Endothelial cell of umbilical vein (primary cell): ENCODE measurements around the gene ZDHHC14. TPM values are rescaled to one million over a fixed set of nuclear protein-coding genes. Genes with fewer than 3 reads are reported as not detected.

Experiments
- BruUV-seq: library from RNA; stranded (reverse); fragments of 400-500 nt; replicated peaks from 2 replicates; lab custom pipeline; 2021; lab: Mats Ljungman, UMichigan
- CTCF ChIA-PET: fragments of 300-600, 350-600 bp; sonication (Branson Sonifier 250); formaldehyde crosslinking; loops from one replicate; lab custom pipeline; 2021; ENCODE audit warnings: antibody characterized with exemption, inconsistent platforms; lab: Charles Lee
- POLR2A ChIA-PET: fragments of 300-600, 350-600 bp; sonication (Branson Sonifier 250); formaldehyde crosslinking; loops from one replicate; lab custom pipeline; 2021; ENCODE audit warnings: antibody characterized with exemption, inconsistent platforms; lab: Charles Lee
- DNase-seq: peaks from one replicate; pipeline ENCODE4 v3.0.0-alpha.2; 2011; ENCODE audit warnings: low read depth, low spot score
- FAIRE-seq: peaks from 2 replicates; lab custom pipeline; 2011; peaks lifted over from hg19 to GRCh38; lab: Jason Lieb, UNC
- H2AFZ ChIP-seq: 2 replicates; pipeline ENCODE4 v1.6.0; 2012; ENCODE audit warnings: low read depth, low read length, control low read depth, inconsistent platforms
- H3K27ac ChIP-seq: 2 replicates; pipeline ENCODE4 v1.5.1; 2011; ENCODE audit warnings: low read depth, mild to moderate bottlenecking, control low read depth, low read length, moderate library complexity; ENCODE audit not compliant: insufficient read depth
- H3K27me3 ChIP-seq, 2 experiments: 2 replicates each; pipeline versions ENCODE4 v1.6.0 to v1.6.1; 2011; ENCODE audit warnings: low read length in 2 of 2, mixed read lengths in 1 of 2; ENCODE audit not compliant: control insufficient read depth in 2 of 2, insufficient read depth in 2 of 2
- H3K36me3 ChIP-seq, 2 experiments: 2 replicates in 1 of 2; 3 replicates in 1 of 2; pipeline ENCODE4 v1.5.1; 2011; ENCODE audit warnings: low read length in 2 of 2, mild to moderate bottlenecking in 1 of 2, moderate library complexity in 1 of 2; ENCODE audit not compliant: control insufficient read depth in 2 of 2, insufficient read depth in 2 of 2; ENCODE audit errors: extremely low read depth in 1 of 2
- H3K4me1 ChIP-seq: 3 replicates; pipeline ENCODE4 v1.5.1; 2011; ENCODE audit warnings: mild to moderate bottlenecking, low read length; ENCODE audit not compliant: control insufficient read depth, insufficient read depth; ENCODE audit errors: extremely low read depth
- H3K4me2 ChIP-seq: 2 replicates; pipeline ENCODE4 v1.6.1; 2011; ENCODE audit warnings: low read length, control low read depth, mixed read lengths; ENCODE audit not compliant: insufficient read depth
- H3K4me3 ChIP-seq, 3 experiments: fragments of 200-600 bp in 1 of 3; sonication (generic), shearing (Covaris generic) in 1 of 3; replicated peaks in 1 of 3; 2 replicates each; pipeline ENCODE4 v1.5.1; 2011 to 2016; ENCODE audit warnings: control low read depth in 3 of 3, low read length in 3 of 3, mild to moderate bottlenecking in 2 of 3, inconsistent platforms in 1 of 3, low read depth in 1 of 3, moderate library complexity in 1 of 3; ENCODE audit not compliant: insufficient read depth in 1 of 3
- H3K79me2 ChIP-seq: 2 replicates; pipeline ENCODE4 v1.6.0; 2012; ENCODE audit warnings: low read length, inconsistent platforms; ENCODE audit not compliant: control insufficient read depth, insufficient read depth
- H3K9ac ChIP-seq: replicated peaks from 2 replicates; pipeline ENCODE3; 2011; ENCODE audit warnings: low read length, control low read depth; ENCODE audit not compliant: insufficient read depth; ENCODE audit errors: extremely low read depth
- H3K9me1 ChIP-seq: replicated peaks from 3 replicates; pipeline ENCODE4 v1.6.0; 2011; ENCODE audit warnings: mild to moderate bottlenecking, low read length; ENCODE audit not compliant: control insufficient read depth, insufficient read depth; ENCODE audit errors: extremely low read depth
- H3K9me3 ChIP-seq: replicated peaks from 2 replicates; pipeline ENCODE4 v1.5.1; 2012; ENCODE audit warnings: low read length, inconsistent platforms; ENCODE audit not compliant: control insufficient read depth, insufficient read depth
- H4K20me1 ChIP-seq: replicated peaks from 2 replicates; pipeline ENCODE3; 2011; ENCODE audit warnings: mild to moderate bottlenecking, low read length; ENCODE audit not compliant: control insufficient read depth, insufficient read depth; ENCODE audit errors: extremely low read depth
- EZH2 ChIP-seq: IDR thresholded peaks from 2 replicates; pipeline ENCODE4 v1.6.1; 2012; ENCODE audit warnings: borderline replicate concordance, low read depth, mild to moderate bottlenecking, moderate library complexity, low read length, inconsistent platforms; ENCODE audit not compliant: severe bottlenecking
- FOS ChIP-seq: IDR thresholded peaks from 2 replicates; pipeline ENCODE4 v1.6.1; 2011; ENCODE audit warnings: mild to moderate bottlenecking, low read length, moderate library complexity, borderline replicate concordance; ENCODE audit not compliant: insufficient read depth
- GATA2 ChIP-seq: IDR thresholded peaks from 2 replicates; pipeline ENCODE4 v1.7.0; 2011; ENCODE audit warnings: low read depth, mild to moderate bottlenecking, moderate library complexity, mixed read lengths, low read length; ENCODE audit not compliant: insufficient read length, insufficient read depth
- JUN ChIP-seq: IDR thresholded peaks from 2 replicates; pipeline ENCODE4 v1.6.1; 2011; ENCODE audit warnings: borderline replicate concordance, low read depth; ENCODE audit not compliant: insufficient read length, insufficient read depth
- MYC ChIP-seq: IDR thresholded peaks from one replicate; pipeline ENCODE4 v1.6.1; 2011; ENCODE audit warnings: mild to moderate bottlenecking, low read depth, low read length
- POLR2A ChIP-seq: IDR thresholded peaks from 2 replicates; pipeline ENCODE4 v1.6.1; 2012; ENCODE audit warnings: low read depth, mild to moderate bottlenecking, control low read depth, low read length
- POLR2AphosphoS5 ChIP-seq: IDR thresholded peaks from 2 replicates; pipeline ENCODE4 v1.6.1; 2012; ENCODE audit warnings: low read depth, mild to moderate bottlenecking, control low read depth, low read length, moderate library complexity; ENCODE audit not compliant: insufficient read depth
- dilution Hi-C: fragments of 300-500 bp; cut with MboI; formaldehyde crosslinking; loops from one replicate; pipeline ENCODE4 v1.15.0; 2019; ENCODE audit warnings: low sequenced_read_pairs; ENCODE audit not compliant: extremely low pct_ligation_motif_present
- intact Hi-C: fragments of 100-400 bp; cut with micrococcal nuclease; formaldehyde crosslinking; loops from one replicate; pipeline ENCODE4 v1.10.0; 2022
- polyA plus RNA-seq, 4 experiments: library from polyadenylated mRNA; depleted of rRNA in 3 of 4; stranded (reverse) in 3 of 4; unstranded in 1 of 4; fragments of >200 nt; gene quantifications; 2 replicates each; pipeline versions ENCODE4 v1.2.1 to v1.2.3, GENCODE V29; 2011 to 2012; ENCODE audit warnings: missing spikeins in 1 of 4
- total RNA-seq: library from RNA; stranded (reverse); gene quantifications from 2 replicates; pipeline ENCODE4 v1.2.3, GENCODE V29; 2021
- TF ChIP-seq, protein P1 (sequence below), 2 donors: IDR thresholded peaks; 1 replicate in 1 of 2; 2 replicates in 1 of 2; pipeline ENCODE4 v1.5.1; 2011; ENCODE audit warnings: low read length in 2 of 2, mild to moderate bottlenecking in 2 of 2, moderate library complexity in 2 of 2, control low read depth in 1 of 2, inconsistent platforms in 1 of 2, low read depth in 1 of 2; ENCODE audit not compliant: insufficient read depth in 1 of 2; ENCODE audit errors: extremely low read depth in 1 of 2
- TF ChIP-seq, protein P2 (sequence below): IDR thresholded peaks from 2 replicates; pipeline ENCODE4 v1.6.1; 2011; ENCODE audit not compliant: insufficient read depth, insufficient read length

The ZDHHC14 gene
- total and polyA plus RNA-seq, 2 donors (not counting 3 experiments of a cell fraction or from before 2014, with no cell fraction given): 23.0 to 25.6 TPM

DNA sequence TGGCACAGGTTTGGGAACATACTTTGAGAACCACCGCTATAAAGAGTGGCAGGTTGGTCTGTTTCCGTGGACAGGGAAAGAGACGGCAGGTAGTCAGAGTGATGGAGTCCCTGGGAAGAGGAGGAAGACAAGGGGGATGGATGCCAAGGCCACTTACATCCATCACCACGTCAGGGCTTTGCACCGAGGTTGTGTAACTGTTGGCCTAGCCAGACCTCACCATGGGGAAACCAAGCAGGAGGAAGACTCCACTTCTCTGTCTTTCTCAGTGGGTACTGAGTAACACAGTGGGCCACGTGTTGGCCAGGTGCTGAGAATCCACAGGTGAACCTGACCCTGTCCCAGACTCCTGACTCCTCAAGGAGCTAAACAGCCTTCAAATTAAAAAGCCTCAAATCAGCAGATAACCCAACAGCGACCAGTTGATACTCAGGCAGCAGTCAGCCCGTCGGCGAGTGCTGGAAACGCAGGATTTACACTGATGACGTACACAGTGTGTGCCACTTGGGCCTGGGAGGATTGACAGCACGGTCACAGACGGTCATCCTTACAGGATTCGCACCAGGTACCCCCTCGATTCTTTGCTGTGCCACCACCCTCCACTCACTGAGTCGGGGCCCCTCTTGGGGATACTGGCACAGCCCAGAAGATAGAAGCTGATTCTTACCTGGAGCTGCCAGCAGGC is 307.4 kb downstream of the ZDHHC14 start:
- intact Hi-C loops: no loop called here
- H3K36me3 ChIP-seq: no peaks in the 10 kb centered on the region
- TF ChIP-seq FOS (no peak), POLR2A (no peak), MYC (no peak), JUN (no peak), EZH2 (no peak), POLR2AphosphoS5 (no peak), GATA2 (no peak)
- TF ChIP-seq, protein P1, sequence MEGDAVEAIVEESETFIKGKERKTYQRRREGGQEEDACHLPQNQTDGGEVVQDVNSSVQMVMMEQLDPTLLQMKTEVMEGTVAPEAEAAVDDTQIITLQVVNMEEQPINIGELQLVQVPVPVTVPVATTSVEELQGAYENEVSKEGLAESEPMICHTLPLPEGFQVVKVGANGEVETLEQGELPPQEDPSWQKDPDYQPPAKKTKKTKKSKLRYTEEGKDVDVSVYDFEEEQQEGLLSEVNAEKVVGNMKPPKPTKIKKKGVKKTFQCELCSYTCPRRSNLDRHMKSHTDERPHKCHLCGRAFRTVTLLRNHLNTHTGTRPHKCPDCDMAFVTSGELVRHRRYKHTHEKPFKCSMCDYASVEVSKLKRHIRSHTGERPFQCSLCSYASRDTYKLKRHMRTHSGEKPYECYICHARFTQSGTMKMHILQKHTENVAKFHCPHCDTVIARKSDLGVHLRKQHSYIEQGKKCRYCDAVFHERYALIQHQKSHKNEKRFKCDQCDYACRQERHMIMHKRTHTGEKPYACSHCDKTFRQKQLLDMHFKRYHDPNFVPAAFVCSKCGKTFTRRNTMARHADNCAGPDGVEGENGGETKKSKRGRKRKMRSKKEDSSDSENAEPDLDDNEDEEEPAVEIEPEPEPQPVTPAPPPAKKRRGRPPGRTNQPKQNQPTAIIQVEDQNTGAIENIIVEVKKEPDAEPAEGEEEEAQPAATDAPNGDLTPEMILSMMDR (IDR thresholded peaks at IDR 0.05; ENCODE audit: extremely low read depth in 1 of 2, insufficient read depth in 1 of 2, low read depth in 1 of 2, low read length in 2 of 2): no peak
- TF ChIP-seq, protein P2, sequence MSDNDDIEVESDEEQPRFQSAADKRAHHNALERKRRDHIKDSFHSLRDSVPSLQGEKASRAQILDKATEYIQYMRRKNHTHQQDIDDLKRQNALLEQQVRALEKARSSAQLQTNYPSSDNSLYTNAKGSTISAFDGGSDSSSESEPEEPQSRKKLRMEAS: no peak
- no TSS peak for BruUV-seq
- H3K9ac ChIP-seq: no peak overlapping the region
- H3K4me1 ChIP-seq: no peaks in the 10 kb centered on the region
- H3K9me1 ChIP-seq: no peaks in the 10 kb centered on the region
- no peaks in the 10 kb centered on the region for H3K79me2 ChIP-seq
- no peak for FAIRE-seq
- H4K20me1 ChIP-seq: no peaks in the 10 kb centered on the region
- H3K4me2 ChIP-seq: no peak overlapping the region
- dilution Hi-C loops: no loop called here
- no peaks in the 10 kb centered on the region for H3K9me3 ChIP-seq
- no peak overlapping the region for H3K27ac ChIP-seq
- ChIA-PET CTCF (interaction anchor here (0.6 to 1.4 kb wide), 3 partner anchors 18 to 374 kb away, joined by 3 to 4 read pairs (median 3); no protein-coding TSS in a partner anchor), POLR2A (no interaction called here)
- no peak for DNase-seq
- no peak overlapping the region for H3K4me3 ChIP-seq
- H2AFZ ChIP-seq: no peak overlapping the region
- H3K27me3 ChIP-seq: peaks cover 2 to 8% of the 10 kb centered on the region in 2 experiments
